GM19328 (cell line): ENCODE results near the gene CILP2.

Experiments
- ATAC-seq: cut with Tn5 transposase; IDR thresholded peaks from one replicate; pipeline ENCODE4 v1.9.1; 2021; ENCODE audit warnings: mild to moderate bottlenecking, moderate library complexity; ENCODE audit not compliant: unreplicated experiment

CILP2 gene, protein sequence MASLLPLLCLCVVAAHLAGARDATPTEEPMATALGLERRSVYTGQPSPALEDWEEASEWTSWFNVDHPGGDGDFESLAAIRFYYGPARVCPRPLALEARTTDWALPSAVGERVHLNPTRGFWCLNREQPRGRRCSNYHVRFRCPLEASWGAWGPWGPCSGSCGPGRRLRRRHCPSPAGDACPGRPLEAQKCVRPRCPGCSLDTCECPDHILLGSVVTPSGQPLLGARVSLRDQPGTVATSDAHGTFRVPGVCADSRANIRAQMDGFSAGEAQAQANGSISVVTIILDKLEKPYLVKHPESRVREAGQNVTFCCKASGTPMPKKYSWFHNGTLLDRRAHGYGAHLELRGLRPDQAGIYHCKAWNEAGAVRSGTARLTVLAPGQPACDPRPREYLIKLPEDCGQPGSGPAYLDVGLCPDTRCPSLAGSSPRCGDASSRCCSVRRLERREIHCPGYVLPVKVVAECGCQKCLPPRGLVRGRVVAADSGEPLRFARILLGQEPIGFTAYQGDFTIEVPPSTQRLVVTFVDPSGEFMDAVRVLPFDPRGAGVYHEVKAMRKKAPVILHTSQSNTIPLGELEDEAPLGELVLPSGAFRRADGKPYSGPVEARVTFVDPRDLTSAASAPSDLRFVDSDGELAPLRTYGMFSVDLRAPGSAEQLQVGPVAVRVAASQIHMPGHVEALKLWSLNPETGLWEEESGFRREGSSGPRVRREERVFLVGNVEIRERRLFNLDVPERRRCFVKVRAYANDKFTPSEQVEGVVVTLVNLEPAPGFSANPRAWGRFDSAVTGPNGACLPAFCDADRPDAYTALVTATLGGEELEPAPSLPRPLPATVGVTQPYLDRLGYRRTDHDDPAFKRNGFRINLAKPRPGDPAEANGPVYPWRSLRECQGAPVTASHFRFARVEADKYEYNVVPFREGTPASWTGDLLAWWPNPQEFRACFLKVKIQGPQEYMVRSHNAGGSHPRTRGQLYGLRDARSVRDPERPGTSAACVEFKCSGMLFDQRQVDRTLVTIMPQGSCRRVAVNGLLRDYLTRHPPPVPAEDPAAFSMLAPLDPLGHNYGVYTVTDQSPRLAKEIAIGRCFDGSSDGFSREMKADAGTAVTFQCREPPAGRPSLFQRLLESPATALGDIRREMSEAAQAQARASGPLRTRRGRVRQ

DNA sequence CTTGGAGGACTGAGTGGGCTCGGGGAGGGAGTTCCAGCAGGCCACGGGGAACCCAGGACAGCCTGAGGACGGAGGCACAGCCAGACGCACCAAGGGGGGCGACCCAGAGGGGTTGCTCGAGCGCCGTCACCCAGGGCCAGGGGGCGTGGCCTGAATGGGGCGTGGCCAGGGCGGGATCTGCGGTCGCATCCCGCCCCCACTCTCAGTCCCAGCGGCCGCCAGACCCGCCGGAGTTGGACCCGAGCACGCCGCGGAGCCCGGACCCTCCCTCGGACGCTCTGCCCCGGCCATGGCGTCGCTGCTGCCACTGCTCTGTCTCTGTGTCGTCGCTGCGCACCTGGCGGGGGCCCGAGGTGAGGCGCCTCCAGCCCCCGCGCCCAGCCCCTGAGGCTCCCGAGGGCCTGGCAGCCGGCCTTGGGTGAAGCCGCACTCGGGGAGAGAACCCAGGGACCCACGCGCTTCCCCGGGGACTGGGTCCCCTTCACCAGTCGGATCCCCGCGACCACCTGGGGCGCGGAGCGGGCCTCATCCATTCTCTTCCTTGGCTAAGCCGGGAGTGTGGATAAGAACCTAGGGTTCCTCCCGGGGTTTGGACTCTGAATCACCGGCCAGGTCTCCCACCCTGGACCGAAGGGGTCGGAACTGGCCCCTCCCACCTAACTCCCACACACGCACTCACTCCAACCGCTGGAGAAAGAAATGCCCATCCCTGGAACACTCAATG lies at the start of gene CILP2:
CILP2 (plus strand) TSS at position 205 of the 724 bp plus-strand sequence; CDS start at position 290, 85 bp downstream.
- no peak for ATAC-seq

DNA sequence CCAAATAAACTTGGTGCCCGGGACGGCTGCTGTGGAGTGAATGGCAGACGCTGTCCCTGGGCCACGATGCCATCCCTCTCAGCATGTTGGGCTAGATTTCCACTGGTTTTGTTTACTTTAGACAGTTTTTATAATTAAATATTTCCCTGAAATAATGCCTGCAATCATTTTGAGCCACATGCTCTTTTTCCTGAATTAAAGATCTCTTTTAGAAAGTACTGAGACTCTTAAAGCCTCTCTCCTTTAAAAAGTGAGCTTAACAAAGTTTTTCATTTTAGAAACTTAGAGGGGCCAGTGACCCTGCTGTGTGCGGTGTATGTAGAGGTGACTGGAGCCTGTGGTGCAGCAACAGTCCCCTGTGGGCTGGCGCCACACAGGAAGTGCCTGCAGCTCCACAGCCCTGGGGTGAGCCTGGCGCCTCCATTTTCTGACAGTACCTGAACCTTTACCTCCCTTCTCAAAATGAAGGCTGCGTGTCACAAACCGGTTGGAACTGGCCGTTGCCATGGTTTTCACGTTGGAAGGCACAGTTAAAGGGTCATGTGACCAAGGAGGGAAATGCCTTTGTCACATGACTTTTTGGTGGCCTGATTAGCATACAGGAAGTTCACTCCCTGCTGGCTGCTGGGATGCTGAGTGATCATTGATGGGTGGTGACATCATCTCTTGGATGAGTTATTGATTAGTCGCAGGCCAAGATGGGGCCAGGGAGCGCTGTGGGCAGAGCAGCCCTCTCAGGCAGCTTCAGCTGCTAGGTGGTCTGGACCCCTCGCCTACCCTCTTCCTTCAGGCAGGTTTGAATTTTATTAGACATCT lies 49.0 kb upstream of the CILP2 start:
- ATAC-seq = no peak

DNA sequence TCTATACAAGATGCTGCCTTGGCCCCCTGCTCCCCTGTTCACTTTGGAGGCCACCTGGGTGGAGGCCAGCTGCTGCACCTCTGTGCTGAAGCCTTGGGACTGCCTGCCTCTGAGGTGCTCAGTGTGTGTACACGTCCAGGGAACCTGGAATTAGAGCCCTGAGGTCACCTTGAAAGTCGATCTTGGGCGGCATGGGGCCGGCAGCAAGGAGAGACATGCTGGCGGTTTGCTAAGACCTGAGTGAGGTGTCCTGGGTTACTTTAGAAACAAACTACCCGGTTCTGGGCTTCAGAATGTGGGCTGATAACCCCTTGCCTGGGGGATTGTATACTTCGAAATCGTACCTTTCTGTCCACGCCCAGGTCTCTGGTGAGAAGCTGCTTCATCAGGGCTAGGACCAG lies 48.3 kb upstream of the CILP2 start:
- ATAC-seq = no peak

DNA sequence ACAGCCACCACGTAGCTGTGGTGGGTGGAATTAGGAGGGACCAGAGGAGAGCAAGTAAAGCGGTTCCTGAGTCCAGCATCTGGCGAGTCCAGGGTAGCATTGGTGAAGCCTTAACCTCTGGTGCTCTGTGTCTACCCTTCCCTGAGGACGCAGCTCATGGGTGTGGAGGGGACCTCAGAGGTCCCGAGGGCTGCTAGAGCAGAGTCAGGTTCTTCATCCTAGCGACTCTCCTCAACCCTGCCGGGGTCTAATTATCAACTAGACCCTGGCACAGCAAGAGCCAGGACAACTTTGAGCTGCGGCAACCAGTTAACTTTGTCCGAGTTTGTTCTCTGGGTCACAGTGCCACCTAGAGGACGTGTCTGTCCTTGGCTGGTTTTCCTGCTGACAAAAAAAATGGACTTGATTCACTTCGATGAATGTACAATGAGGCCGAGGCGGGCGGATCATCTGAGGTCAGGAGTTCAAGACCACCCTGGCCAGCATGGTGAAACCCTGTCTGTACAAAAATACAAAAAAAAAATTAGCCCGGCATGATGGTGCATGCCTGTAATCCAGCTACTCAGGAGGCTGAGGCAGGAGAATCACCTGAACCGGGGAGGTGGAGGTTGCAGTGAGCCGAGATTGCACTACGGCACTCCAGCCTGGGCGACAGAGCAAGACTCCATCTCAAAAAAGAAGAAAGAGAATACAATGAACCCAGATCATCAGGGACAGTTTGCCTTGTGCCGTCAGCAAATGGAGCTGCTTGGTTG lies 47.7 kb upstream of the CILP2 start:
- no peak for ATAC-seq

DNA sequence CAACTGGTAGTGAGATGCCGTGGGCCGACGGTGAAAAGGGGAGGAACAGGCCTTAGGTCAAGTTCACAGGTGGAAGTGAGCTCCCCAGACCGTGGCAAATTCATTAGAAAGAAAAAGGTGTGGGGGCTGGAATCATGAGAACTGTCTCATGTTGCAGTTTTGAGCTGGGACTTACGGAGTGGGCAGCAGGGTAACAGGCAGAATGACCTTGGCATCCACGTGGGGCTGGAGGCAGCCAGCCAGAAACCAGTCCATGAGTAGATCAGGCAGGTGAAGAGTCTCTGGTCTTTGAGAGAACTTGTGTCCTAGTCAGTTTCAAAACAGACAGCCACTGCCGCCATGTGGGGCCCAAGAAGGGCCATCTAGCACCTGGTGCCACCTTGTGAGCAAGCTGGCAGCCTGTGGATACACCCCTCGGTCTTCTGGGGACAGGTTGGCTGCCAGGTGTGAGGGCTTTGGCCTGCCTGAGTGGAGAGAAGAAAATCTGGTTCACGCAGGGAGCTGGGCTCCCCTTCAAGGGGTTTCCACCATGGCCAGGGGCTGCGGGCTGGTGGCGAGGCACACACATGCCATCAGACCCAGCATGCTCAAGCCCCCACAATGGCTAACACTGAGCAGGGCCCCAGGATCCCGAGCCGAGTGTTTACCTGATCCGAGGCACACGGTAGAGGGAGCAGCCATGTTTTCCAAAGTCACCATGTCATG lies 46.6 kb upstream of the CILP2 start:
- no peak for ATAC-seq

DNA sequence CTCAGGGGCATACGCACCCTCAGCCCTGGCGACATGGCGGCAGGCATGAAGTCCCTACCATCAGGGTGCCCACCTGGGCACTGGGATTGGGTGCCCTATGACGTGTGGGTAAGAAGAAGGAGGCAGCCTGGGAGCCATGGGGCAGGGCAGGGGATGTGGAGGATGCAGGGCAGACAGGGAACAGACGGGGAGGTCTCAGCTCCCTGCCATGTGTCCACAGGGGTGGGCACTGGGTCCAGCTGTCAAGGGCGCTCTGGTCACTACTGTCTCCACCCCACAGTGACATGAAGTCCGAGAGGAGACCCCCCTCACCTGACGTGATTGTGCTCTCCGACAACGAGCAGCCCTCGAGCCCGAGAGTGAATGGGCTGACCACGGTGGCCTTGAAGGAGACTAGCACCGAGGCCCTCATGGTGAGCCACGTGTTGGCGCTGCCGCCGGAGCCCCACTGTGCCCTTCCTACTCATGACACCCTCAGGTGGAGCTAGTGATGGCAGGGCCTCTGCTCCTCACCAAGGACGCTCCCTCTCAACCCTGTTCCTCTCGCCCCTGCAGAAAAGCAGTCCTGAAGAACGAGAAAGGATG lies 45.9 kb upstream of the CILP2 start:
- no peak for ATAC-seq

DNA sequence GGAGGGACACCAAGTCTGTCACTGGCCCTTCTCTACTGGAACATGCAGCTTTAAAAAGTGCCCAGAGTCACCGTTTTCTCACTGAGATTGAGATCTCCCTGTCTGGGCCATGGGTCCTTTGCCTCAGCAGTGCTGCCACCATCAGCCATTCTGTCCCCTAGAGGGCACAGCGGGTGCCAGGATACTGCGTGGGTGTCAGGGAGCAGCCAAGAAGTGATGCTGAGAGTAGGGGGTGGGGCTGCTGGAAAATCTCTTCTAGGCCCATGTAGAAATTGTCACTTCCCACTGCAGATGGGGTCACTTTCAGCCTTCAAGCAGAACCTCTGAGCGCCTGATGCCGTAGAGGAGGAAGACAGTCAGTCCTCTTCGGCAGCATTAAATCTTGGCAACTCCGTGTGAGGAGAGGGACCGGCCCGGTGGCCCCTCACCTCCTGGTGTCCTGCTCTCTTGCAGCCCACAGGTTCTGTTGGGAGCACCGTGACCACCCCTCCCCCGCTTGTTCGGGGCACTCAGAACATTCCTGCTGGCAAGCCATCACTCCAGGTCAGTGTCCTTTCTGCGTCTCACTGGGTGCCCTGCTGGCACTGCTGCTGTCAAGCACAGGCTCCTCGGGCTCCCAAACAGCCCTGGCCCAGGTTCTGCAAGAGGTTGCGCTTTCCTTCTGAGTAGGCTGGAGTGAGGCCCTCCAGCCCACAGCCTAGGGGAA lies 44.1 kb upstream of the CILP2 start:
- ATAC-seq = no peak

DNA sequence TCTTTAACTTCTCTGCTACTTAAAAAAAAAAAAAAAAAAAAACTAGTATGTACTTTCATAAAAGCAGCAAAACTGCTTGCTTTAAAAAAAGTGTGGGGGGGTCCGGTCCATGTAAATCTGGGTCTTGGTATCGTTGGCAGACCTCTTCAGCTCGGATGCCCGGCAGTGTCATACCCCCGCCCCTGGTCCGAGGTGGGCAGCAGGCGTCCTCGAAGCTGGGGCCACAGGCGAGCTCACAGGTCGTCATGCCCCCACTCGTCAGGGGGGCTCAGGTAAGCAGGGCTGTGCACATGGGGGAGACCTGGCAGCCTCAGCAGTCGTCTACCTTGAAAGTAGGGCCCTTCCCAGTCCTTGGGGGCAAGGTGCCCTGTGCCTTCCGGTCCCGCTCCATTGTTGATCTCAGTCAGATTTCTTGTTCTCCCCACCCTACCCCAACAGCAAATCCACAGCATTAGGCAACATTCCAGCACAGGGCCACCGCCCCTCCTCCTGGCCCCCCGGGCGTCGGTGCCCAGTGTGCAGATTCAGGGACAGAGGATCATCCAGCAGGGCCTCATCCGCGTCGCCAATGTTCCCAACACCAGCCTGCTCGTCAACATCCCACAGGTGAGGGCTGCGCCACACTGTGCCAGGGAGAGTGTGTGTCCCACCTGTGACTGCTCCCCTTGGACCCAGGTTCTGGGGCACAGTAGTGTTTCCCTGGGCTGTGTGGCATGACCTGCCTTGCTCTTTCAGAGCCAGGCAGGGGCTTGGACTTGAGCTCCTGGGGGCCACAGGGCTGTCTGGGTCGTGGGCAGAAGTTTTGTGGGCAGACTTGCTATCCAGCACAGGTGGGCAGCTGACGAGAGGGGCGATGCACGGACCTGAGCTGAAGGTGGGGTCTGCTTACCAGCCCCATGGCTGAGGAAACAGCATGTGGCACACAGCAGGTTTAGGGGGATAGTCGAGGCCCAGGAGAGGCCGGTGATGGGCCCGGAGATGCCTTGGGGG lies 42.2 kb upstream of the CILP2 start:
- no peak for ATAC-seq

DNA sequence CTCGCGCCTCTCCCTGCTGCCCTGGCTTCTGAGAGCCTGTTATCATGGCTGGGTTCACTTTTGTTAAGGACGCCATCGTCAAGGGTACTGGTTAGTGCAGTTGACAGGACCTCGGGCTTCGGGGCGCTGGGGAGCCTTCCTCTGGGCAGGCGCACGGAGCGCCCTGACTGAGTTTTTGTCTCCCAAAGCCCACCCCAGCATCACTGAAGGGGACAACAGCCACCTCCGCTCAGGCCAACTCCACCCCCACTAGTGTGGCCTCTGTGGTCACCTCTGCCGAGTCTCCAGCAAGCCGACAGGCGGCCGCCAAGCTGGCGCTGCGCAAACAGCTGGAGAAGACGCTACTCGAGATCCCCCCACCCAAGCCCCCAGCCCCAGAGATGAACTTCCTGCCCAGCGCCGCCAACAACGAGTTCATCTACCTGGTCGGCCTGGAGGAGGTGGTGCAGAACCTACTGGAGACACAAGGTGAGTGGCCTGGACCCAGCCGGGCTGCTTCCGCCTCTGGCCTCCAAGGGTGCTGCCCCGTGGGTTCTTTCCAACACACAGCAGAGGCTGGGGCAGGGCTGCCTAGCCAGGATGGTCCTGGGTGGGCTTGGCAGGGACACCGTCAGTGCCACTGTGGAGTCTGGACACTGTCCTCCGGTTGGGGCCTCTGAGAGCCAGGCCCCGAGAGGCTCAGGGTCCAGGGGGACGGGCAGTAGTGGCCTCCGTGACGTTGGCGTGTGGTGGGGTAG lies 39.6 kb upstream of the CILP2 start:
- ATAC-seq = no peak

DNA sequence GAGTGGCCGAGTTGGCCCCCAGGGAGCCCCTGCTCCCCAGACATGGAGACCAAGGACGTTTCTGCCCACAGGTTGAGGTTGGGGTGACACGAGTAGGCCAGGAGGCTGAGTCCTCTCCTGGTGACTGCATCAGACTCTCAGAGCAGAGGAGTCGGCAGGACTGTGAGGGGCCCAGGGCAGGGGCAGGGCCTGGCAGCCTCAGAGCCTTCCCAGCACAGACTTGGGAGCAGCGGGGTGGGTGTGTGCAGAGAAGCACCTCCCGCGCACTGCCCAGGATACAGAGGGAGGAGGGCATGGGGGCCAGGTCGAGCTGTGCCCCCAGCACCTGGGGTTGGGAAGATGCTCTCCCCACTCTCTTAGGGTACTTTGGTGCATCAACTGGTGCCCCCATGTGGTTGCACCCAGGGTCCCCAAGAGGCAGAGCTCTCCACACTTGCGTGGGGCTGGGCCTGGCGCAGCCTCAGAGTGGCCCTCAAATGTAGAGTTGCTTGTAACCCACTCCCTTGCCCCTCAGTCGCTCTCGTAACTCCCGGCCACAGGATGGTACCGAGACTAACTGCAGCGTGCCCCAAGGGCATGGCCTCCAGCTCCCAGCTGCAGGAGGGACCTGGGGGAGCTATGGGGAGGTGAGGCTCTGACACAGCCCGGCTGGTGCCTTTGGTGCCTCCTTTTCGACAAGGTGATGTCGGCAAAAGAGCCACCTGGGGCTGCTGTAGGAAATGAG lies 38.6 kb upstream of the CILP2 start:
- ATAC-seq = no peak

DNA sequence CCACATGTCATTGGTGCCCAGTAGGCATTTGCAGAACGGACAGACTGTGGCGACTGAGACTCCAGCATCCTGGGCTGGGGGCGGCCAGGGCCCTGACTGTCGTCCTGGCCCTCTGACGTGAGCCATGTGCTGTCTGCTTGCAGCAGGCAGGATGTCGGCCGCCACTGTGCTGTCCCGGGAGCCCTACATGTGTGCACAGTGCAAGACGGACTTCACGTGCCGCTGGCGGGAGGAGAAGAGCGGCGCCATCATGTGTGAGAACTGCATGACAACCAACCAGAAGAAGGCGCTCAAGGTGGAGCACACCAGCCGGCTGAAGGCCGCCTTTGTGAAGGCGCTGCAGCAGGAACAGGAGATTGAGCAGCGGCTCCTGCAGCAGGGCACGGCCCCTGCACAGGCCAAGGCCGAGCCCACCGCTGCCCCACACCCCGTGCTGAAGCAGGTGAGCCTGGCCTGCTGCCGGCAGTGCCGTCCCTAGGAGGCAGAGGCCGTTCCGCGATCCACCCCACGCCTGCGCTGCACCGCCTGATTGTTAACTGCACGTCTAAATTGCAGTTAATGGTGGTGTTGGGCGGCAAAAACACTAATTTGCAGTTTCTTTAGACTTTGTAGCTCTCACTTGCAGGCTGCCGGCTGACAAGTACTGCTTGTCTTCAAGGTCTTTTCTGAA lies 37.0 kb upstream of the CILP2 start:
- ATAC-seq = no peak

DNA sequence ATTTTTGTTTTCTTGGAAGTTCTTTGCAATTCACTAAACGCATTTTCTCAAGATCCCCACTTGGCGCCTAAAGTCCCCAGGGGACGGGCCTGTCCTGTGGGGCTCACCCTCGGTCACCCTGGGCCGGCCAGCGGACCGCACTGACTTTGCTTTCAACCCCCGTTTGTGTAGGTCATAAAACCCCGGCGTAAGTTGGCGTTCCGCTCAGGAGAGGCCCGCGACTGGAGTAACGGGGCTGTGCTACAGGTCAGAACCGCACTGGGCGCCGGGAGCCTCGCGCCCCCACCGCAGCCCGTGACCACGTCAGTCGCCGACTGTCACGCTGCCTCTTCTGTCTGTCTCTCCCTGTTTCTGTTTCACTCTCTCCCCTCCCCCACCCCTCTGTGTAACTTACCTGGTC lies 36.3 kb upstream of the CILP2 start:
- no peak for ATAC-seq

DNA sequence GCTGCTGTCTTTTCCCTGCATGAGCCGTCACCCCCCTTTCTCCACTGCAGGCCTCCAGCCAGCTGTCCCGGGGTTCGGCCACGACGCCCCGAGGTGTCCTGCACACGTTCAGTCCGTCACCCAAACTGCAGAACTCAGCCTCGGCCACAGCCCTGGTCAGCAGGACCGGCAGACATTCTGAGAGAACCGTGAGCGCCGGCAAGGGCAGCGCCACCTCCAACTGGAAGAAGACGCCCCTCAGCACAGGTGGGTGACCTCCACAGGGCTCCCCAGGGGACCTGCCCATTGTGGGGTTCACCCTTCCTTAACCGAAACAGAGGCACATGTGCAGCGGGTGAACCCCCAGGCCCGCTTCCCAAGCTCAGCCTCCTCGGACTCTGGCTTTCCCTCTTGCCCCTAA lies 35.8 kb upstream of the CILP2 start:
- ATAC-seq = no peak

DNA sequence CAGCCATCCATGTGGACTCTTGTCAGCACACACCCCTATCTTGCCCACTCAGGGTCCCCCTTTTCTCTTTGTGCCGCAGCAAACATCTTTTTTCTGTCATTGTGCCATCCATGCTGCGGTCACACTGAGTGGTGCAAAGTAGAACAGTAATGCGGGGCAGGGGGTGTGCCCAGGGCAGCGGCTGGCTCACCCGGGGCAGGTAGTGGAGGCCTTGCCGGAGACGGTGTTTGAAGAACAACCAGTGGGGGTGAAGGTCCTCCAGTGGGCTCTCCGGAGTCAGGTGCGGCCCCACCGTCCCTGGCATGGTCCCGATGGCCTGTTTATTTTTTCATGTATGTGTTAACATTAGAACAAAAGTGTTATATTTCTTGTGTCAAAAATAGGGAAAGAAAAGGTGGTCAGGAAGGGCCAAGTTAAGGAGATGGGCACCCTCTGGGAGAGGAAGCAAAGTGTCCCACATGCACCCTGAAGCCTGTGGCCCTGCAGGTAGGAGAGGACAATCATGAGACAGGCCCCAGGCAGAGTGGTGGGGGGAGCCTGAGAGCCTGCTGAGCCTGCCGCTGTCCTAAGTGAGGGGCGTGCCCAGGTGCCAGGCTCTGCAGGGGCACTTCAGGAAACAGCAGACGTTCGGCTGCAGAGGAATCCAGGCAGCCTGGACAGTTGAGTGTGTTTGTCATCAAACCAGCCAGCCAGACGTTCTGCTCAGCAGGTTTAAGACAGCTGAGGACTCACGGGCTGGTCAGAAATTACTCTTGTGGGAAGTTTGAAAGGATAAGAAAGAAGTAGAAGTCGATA lies 35.1 kb upstream of the CILP2 start:
- no peak for ATAC-seq
